ENCODE data around the gene SEPTIN8.

The SEPTIN8 gene

DNA sequence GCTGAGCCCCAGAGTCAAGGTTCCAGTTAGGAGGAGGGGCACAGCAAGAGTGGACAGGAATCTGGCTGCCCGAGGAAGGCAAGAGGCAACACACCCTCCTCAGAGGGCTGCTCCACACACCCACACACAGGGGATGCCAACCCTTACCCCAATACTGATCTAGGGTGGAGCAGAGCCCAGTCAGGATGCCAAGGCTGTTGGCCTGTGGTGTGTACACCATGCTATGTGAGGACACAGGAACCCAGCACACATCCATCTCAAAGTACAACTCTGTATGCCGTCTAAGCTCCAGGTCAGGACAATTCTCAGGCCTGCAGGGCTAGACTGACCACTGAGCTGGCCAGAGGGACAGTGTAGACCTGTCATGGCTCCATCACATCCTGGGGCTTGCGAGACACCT, 2.6 kb downstream of the SEPTIN8 start:
- 0 out of 2 replicates have a peak, but pooled peaks cover 5% of the 10 kb centered on the region for H3K27me3 ChIP-seq (ENCODE audit: low read depth, low read length)
- H3K9ac ChIP-seq (ENCODE audit: low read length) = no peak overlapping the region
- no peaks in the 10 kb centered on the region for H3K4me1 ChIP-seq (ENCODE audit: low read length)
- TF ChIP-seq, protein P1, sequence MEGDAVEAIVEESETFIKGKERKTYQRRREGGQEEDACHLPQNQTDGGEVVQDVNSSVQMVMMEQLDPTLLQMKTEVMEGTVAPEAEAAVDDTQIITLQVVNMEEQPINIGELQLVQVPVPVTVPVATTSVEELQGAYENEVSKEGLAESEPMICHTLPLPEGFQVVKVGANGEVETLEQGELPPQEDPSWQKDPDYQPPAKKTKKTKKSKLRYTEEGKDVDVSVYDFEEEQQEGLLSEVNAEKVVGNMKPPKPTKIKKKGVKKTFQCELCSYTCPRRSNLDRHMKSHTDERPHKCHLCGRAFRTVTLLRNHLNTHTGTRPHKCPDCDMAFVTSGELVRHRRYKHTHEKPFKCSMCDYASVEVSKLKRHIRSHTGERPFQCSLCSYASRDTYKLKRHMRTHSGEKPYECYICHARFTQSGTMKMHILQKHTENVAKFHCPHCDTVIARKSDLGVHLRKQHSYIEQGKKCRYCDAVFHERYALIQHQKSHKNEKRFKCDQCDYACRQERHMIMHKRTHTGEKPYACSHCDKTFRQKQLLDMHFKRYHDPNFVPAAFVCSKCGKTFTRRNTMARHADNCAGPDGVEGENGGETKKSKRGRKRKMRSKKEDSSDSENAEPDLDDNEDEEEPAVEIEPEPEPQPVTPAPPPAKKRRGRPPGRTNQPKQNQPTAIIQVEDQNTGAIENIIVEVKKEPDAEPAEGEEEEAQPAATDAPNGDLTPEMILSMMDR (IDR thresholded peaks at IDR 0.05; ENCODE audit: low read depth, low read length) = no peak
- TF ChIP-seq EZH2phosphoT487 (IDR thresholded peaks at IDR 0.05; ENCODE audit: low read depth) = no peak
- H3K27ac ChIP-seq (ENCODE audit: low read length) = no peak overlapping the region
- peaks cover 13% of the 10 kb centered on the region for H3K79me2 ChIP-seq (ENCODE audit: low read length)
- H2AFZ ChIP-seq (ENCODE audit: low read depth, low read length) = no peak overlapping the region
- no peaks in the 10 kb centered on the region for H3K9me3 ChIP-seq (ENCODE audit: insufficient read depth, low read length)
- no peak overlapping the region for H3K4me3 ChIP-seq (ENCODE audit: low read length)
- no peak overlapping the region for H3K4me2 ChIP-seq (ENCODE audit: low read length)
- H4K20me1 ChIP-seq (ENCODE audit: insufficient read depth, low read length) = 0 out of 2 replicates have a peak, but pooled peaks cover 4% of the 10 kb centered on the region
- no peaks in the 10 kb centered on the region for H3K36me3 ChIP-seq (replicated peaks; ENCODE audit: low read depth, low read length)

DNA sequence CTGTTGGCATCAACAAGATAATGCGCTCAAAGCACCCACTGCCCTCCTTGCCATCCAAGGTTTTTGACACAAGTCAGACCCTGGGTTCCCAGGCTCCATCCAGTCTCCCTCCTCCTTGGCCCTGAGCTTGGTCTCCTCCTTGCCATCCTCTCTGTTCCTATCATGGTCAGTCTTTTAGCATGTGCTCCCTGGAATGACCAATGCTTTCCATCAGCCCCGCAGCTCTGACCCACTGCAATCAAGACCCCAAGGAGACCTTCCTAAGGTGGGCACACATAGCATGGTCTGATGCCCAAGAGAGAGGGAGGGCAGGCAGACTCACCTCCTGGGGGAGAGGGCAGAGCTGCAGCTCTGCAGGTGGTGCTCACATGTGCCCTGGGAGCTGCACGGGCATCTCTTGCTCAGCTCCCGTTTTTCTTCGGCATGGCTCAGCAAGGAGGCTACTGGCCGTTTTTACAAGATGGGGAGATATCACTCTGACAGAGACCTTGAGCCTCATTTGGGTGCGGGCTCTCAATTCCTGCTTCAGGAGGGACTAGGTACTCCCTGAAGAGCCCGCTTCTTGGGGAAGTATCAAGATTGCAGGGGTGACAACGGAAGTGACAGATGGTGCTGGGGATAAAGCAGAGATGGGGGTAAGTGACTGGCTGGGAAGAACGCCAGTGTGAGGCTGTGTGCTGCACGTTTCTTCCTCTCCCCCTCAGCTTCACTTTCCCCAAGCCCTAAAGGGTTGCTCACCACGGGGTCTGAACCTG, 3.3 kb downstream of the SEPTIN8 start:
- TF ChIP-seq, protein P1 (IDR thresholded peaks at IDR 0.05; ENCODE audit: low read depth, low read length) = no peak
- no peak for TF ChIP-seq EZH2phosphoT487 (IDR thresholded peaks at IDR 0.05; ENCODE audit: low read depth)
- Histone ChIP-seq H2AFZ (ENCODE audit: low read depth, low read length) (no peak overlapping the region), H3K4me2 (ENCODE audit: low read length) (no peak overlapping the region), H3K9me3 (ENCODE audit: insufficient read depth, low read length) (no peaks in the 10 kb centered on the region), H3K4me1 (ENCODE audit: low read length) (no peaks in the 10 kb centered on the region), H3K4me3 (ENCODE audit: low read length) (no peak overlapping the region), H3K27ac (ENCODE audit: low read length) (no peak overlapping the region), H3K27me3 (ENCODE audit: low read depth, low read length) (0 out of 2 replicates have a peak, but pooled peaks cover 5% of the 10 kb centered on the region), H3K9ac (ENCODE audit: low read length) (no peak overlapping the region), H3K79me2 (ENCODE audit: low read length) (peaks cover 13% of the 10 kb centered on the region), H3K36me3 (replicated peaks; ENCODE audit: low read depth, low read length) (no peaks in the 10 kb centered on the region), H4K20me1 (ENCODE audit: insufficient read depth, low read length) (0 out of 2 replicates have a peak, but pooled peaks cover 4% of the 10 kb centered on the region)

DNA sequence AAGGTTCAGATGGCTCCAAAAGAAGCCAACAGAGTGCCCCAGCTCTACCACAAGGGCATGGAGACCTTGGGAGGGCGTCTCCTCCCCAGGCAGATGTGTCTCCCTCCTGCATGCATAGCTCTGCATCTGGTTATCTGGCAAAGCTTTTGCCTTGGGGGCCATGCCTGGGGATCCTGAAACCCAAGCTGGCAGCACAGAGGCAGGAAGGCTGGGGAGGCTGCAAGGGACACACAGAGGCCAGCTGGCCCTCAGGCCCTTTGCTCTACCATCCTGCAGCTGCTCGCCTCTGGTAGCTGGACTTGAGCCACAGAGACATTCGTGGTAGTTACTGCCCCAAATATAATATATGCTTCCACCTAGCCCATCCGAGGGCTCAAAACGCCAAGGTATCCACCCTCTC, 3.9 kb downstream of the SEPTIN8 start:
- H3K36me3 ChIP-seq (replicated peaks; ENCODE audit: low read depth, low read length) = no peaks in the 10 kb centered on the region
- H3K27ac ChIP-seq (ENCODE audit: low read length) = no peak overlapping the region
- H3K4me3 ChIP-seq (ENCODE audit: low read length) = no peak overlapping the region
- H3K4me2 ChIP-seq (ENCODE audit: low read length) = no peak overlapping the region
- no peak overlapping the region for H3K9ac ChIP-seq (ENCODE audit: low read length)
- no peak overlapping the region for H2AFZ ChIP-seq (ENCODE audit: low read depth, low read length)
- H3K9me3 ChIP-seq (ENCODE audit: insufficient read depth, low read length) = no peaks in the 10 kb centered on the region
- H3K4me1 ChIP-seq (ENCODE audit: low read length) = no peaks in the 10 kb centered on the region
- H4K20me1 ChIP-seq (ENCODE audit: insufficient read depth, low read length) = 0 out of 2 replicates have a peak, but pooled peaks cover 4% of the 10 kb centered on the region
- 0 out of 2 replicates have a peak, but pooled peaks cover 5% of the 10 kb centered on the region for H3K27me3 ChIP-seq (ENCODE audit: low read depth, low read length)
- TF ChIP-seq, protein P1 (IDR thresholded peaks at IDR 0.05; ENCODE audit: low read depth, low read length) = no peak
- TF ChIP-seq EZH2phosphoT487 (IDR thresholded peaks at IDR 0.05; ENCODE audit: low read depth) = no peak
- peaks cover 13% of the 10 kb centered on the region for H3K79me2 ChIP-seq (ENCODE audit: low read length)

DNA sequence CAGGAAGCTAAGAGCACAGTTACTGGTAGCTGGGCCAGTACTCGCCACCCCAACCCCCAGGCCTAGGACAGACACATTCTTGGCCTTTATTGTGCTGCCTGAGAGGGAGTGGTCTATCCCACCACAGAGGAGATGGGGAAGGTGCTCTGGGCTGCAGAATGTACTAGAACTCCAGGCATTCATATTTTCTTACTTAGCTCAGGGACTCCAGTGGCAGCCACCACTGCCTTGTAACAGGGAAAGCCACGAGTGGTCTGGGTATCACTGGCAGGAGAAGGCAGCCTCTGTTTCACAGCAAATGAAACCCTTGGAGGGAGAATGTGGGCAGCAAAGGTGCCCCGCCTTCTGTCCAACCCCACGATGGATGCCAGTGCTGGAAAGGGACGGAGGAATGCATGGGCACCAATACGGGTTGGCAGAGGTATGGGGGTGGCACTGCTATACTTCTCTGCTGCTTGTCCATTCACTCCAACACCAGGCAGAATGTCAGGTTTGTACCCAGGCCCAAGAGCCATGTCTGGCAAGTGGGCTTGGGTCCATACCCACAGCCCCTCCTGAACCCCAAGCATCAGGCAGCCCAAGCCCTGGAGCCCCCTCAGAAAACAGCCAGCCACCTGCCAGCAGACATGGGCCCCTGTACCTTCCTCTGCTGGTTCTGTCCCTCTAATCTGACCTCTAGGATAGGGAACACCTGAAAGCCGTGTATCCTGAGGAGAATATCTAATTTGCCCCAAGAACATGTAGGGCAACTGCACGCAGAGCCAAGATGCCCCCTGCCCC, 4.6 kb downstream of the SEPTIN8 start:
- no peak overlapping the region for H3K27ac ChIP-seq (ENCODE audit: low read length)
- no peak overlapping the region for H3K4me2 ChIP-seq (ENCODE audit: low read length)
- no peak overlapping the region for H3K4me3 ChIP-seq (ENCODE audit: low read length)
- no peaks in the 10 kb centered on the region for H3K36me3 ChIP-seq (replicated peaks; ENCODE audit: low read depth, low read length)
- H4K20me1 ChIP-seq (ENCODE audit: insufficient read depth, low read length) = 0 out of 2 replicates have a peak, but pooled peaks cover 4% of the 10 kb centered on the region
- H3K27me3 ChIP-seq (ENCODE audit: low read depth, low read length) = no peaks in the 10 kb centered on the region
- H3K4me1 ChIP-seq (ENCODE audit: low read length) = no peaks in the 10 kb centered on the region
- H3K9ac ChIP-seq (ENCODE audit: low read length) = no peak overlapping the region
- H3K9me3 ChIP-seq (ENCODE audit: insufficient read depth, low read length) = no peaks in the 10 kb centered on the region
- TF ChIP-seq EZH2phosphoT487 (IDR thresholded peaks at IDR 0.05; ENCODE audit: low read depth) = no peak
- TF ChIP-seq, protein P1 (IDR thresholded peaks at IDR 0.05; ENCODE audit: low read depth, low read length) = no peak
- H2AFZ ChIP-seq (ENCODE audit: low read depth, low read length) = no peak overlapping the region
- peaks cover 13% of the 10 kb centered on the region for H3K79me2 ChIP-seq (ENCODE audit: low read length)
